HepG2 (cell line): ENCODE data around the gene DYNC1LI2. TPM values are rescaled to one million over a fixed set of nuclear protein-coding genes. Genes with fewer than 3 reads are reported as not detected.

Experiments
- BORCS8-MEF2B ChIP-seq: sonication (generic); formaldehyde crosslinking; IDR thresholded peaks from 2 replicates; pipeline ENCODE4 v1.8.0; 2022; ENCODE audit warnings: mild to moderate bottlenecking, missing genetic modification reagents
- FOXM1 ChIP-seq: sonication (generic); formaldehyde crosslinking; IDR thresholded peaks from 2 replicates; pipeline ENCODE4 v1.5.0; 2020; ENCODE audit warnings: missing genetic modification reagents
- HNF4A ChIP-seq: sonication (generic); formaldehyde crosslinking; IDR thresholded peaks from 2 replicates; pipeline ENCODE4 v1.4.0; 2020; ENCODE audit warnings: missing genetic modification reagents
- HOXA9 ChIP-seq: sonication (generic); formaldehyde crosslinking; IDR thresholded peaks from 2 replicates; pipeline ENCODE4 v1.8.1; 2022; ENCODE audit warnings: missing genetic modification reagents, mild to moderate bottlenecking, moderate library complexity, borderline replicate concordance
- JUND ChIP-seq: sonication (generic); formaldehyde crosslinking; IDR thresholded peaks from 2 replicates; pipeline ENCODE4 v1.8.0; 2022; ENCODE audit warnings: mild to moderate bottlenecking, missing genetic modification reagents
- MED1 ChIP-seq: sonication (generic); formaldehyde crosslinking; IDR thresholded peaks from 2 replicates; pipeline ENCODE4 v1.4.0; 2020; ENCODE audit warnings: missing genetic modification reagents
- MED13 ChIP-seq: sonication (generic); formaldehyde crosslinking; IDR thresholded peaks from 2 replicates; pipeline ENCODE4 v1.5.0; 2020; ENCODE audit warnings: missing genetic modification reagents
- NFIB ChIP-seq: sonication (generic); formaldehyde crosslinking; IDR thresholded peaks from 2 replicates; pipeline ENCODE4 v1.9.0; 2021; ENCODE audit warnings: missing genetic modification reagents, mild to moderate bottlenecking, borderline replicate concordance
- NR3C1 ChIP-seq: sonication (generic); formaldehyde crosslinking; IDR thresholded peaks from 2 replicates; pipeline ENCODE4 v1.4.0; 2020; ENCODE audit warnings: missing genetic modification reagents
- PBX2 ChIP-seq: IDR thresholded peaks from 2 replicates; pipeline ENCODE4 v1.6.1; 2016; ENCODE audit warnings: control low read depth
- PPARG ChIP-seq: conservative IDR thresholded peaks from 2 replicates; pipeline ENCODE4 v1.6.1; 2016; ENCODE audit warnings: missing biosample characterization, missing genetic modification reagents
- PREB ChIP-seq: sonication (generic); formaldehyde crosslinking; IDR thresholded peaks from 2 replicates; pipeline ENCODE4 v1.4.0; 2020; ENCODE audit warnings: missing genetic modification reagents
- RBAK ChIP-seq: sonication (generic); formaldehyde crosslinking; IDR thresholded peaks from 2 replicates; pipeline ENCODE4 v1.5.1; 2020; ENCODE audit warnings: mild to moderate bottlenecking, missing genetic modification reagents
- SP140L ChIP-seq: sonication (generic); formaldehyde crosslinking; IDR thresholded peaks from 2 replicates; pipeline ENCODE4 v1.4.0; 2020; ENCODE audit warnings: missing genetic modification reagents, borderline replicate concordance
- SPEN ChIP-seq: sonication (generic); formaldehyde crosslinking; IDR thresholded peaks from 2 replicates; pipeline ENCODE4 v1.5.1; 2020; ENCODE audit warnings: low read depth, mild to moderate bottlenecking, missing genetic modification reagents
- TAF15 ChIP-seq: fragments of 200-400 bp; formaldehyde crosslinking; IDR thresholded peaks from one replicate; pipeline ENCODE4 v1.6.1; 2018; ENCODE audit warnings: mild to moderate bottlenecking, low read depth, low read length; ENCODE audit not compliant: poor library complexity, severe bottlenecking
- TBX3 ChIP-seq: fragments of 450-650 bp; IDR thresholded peaks from 2 replicates; pipeline ENCODE4 v1.6.1; 2017; ENCODE audit warnings: antibody characterized with exemption, mild to moderate bottlenecking, inconsistent platforms, borderline replicate concordance
- XRCC5 ChIP-seq: fragments of 200-400 bp; formaldehyde crosslinking; optimal IDR thresholded peaks from 2 replicates; pipeline ENCODE3; 2017; ENCODE audit warnings: mild to moderate bottlenecking, low read length
- ZFP91 ChIP-seq: sonication (generic); formaldehyde crosslinking; IDR thresholded peaks from 2 replicates; pipeline ENCODE4 v1.9.0; 2022; ENCODE audit warnings: missing genetic modification reagents, mild to moderate bottlenecking, borderline replicate concordance
- ZFYVE20 ChIP-seq: sonication (generic); formaldehyde crosslinking; IDR thresholded peaks from 2 replicates; pipeline ENCODE4 v1.8.0; 2023; ENCODE audit warnings: low read depth, mild to moderate bottlenecking, moderate library complexity, missing genetic modification reagents, borderline replicate concordance
- ZNF12 ChIP-seq: sonication (generic); formaldehyde crosslinking; IDR thresholded peaks from 2 replicates; pipeline ENCODE4 v1.5.0; 2020; ENCODE audit warnings: missing genetic modification reagents
- ZNF329 ChIP-seq: sonication (generic); formaldehyde crosslinking; IDR thresholded peaks from 2 replicates; pipeline ENCODE4 v1.9.0; 2021; ENCODE audit warnings: low read depth, mild to moderate bottlenecking, missing genetic modification reagents
- ZNF367 ChIP-seq: sonication (generic); formaldehyde crosslinking; IDR thresholded peaks from 2 replicates; pipeline ENCODE4 v1.4.0; 2020; ENCODE audit warnings: missing genetic modification reagents, borderline replicate concordance
- ZNF547 ChIP-seq: sonication (generic); formaldehyde crosslinking; IDR thresholded peaks from 2 replicates; pipeline ENCODE4 v1.5.1; 2020; ENCODE audit warnings: mild to moderate bottlenecking, missing genetic modification reagents
- ZNF563 ChIP-seq: sonication (generic); formaldehyde crosslinking; IDR thresholded peaks from 2 replicates; pipeline ENCODE4 v1.8.0; 2022; ENCODE audit warnings: mild to moderate bottlenecking, moderate library complexity, missing genetic modification reagents
- ZNF577 ChIP-seq: sonication (generic); formaldehyde crosslinking; IDR thresholded peaks from 2 replicates; pipeline ENCODE4 v1.4.0; 2020; ENCODE audit warnings: mild to moderate bottlenecking, low read depth, missing genetic modification reagents, borderline replicate concordance
- ZNF580 ChIP-seq: IDR thresholded peaks from 2 replicates; pipeline ENCODE4 v1.6.1; 2016; ENCODE audit warnings: low read depth, borderline replicate concordance
- ZNF761 ChIP-seq: sonication (generic); formaldehyde crosslinking; conservative IDR thresholded peaks from 2 replicates; pipeline ENCODE4 v1.4.0; 2020; ENCODE audit warnings: mild to moderate bottlenecking, missing genetic modification reagents
- ZSCAN21 ChIP-seq: sonication (generic); formaldehyde crosslinking; IDR thresholded peaks from 2 replicates; pipeline ENCODE4 v1.8.0; 2022; ENCODE audit warnings: mild to moderate bottlenecking, missing genetic modification reagents, moderate library complexity, borderline replicate concordance
- ZSCAN9 ChIP-seq: IDR thresholded peaks from 2 replicates; pipeline ENCODE4 v1.6.1; 2016; ENCODE audit warnings: borderline replicate concordance
- polyA plus RNA-seq, 8 experiments: library from polyadenylated mRNA; depleted of rRNA in 3 of 8; stranded (reverse) in 7 of 8; unstranded in 1 of 8; fragments of >200 nt; fragmentation: Illumina TruSeq in 4 of 8; extraction: Trizol in 4 of 8; gene quantifications; 2 replicates each; pipeline versions ENCODE4 v1.2.1 to v1.2.3, GENCODE V29; 2011 to 2016; ENCODE audit warnings: low read depth in 4 of 8, missing spikeins in 1 of 8, mixed read lengths in 1 of 8; ENCODE audit not compliant: insufficient read depth in 1 of 8
- total RNA-seq, 5 experiments: library from RNA; depleted of rRNA; stranded (reverse); fragments of >200 nt; fragmentation: Illumina TruSeq; extraction: Trizol; gene quantifications; 2 replicates each; pipeline ENCODE4 v1.2.3, GENCODE V29; 2016; ENCODE audit warnings: low read depth in 1 of 5

DYNC1LI2 gene
- total and polyA plus RNA-seq, 2 of the 13 experiments (the other 11 are each of a cell fraction or from before 2014, with no cell fraction given) = 65.5 to 135 TPM

GRCh38 chr16:66751053-66751302 is 431 bp downstream of the DYNC1LI2 start (continued):
- TF ChIP-seq ZNF580 (peak; percentile 52; the same call in 1 of the 2 replicates), TBX3 (no peak), PPARG (CRISPR knock-in tag) (no peak; the same call in 1 of the 2 replicates), ZNF12 (CRISPR knock-in tag) (no peak), ZFP91 (CRISPR knock-in tag) (no peak), FOXM1 (CRISPR knock-in tag) (no peak), PBX2 (no peak), NFIB (CRISPR knock-in tag) (0 out of 2 replicates have a peak, but pooled peaks have one; percentile 57), ZNF563 (CRISPR knock-in tag) (no peak), MED13 (no peak), ZNF329 (no peak; the same call in 1 of the 2 replicates), ZNF367 (CRISPR knock-in tag) (no peak), RBAK (CRISPR knock-in tag) (no peak), MED1 (CRISPR knock-in tag) (peak; percentile 27; the same call in 1 of the 2 replicates), ZNF577 (no peak), ZNF547 (CRISPR knock-in tag) (0 out of 2 replicates have a peak, but pooled peaks have one; percentile 18), SPEN (no peak), TAF15 (no peak), NR3C1 (CRISPR knock-in tag) (peak; percentile 42; the same call in 1 of the 2 replicates), BORCS8-MEF2B (CRISPR knock-in tag) (peak; percentile 27; the same call in 1 of the 2 replicates), ZNF761 (CRISPR knock-in tag) (no peak), SP140L (CRISPR knock-in tag) (0 out of 2 replicates have a peak, but pooled peaks have one; percentile 18), ZFYVE20 (no peak), ZSCAN21 (no peak), XRCC5 (no peak), HNF4A (no peak), JUND (CRISPR knock-in tag) (no peak), PREB (no peak), HOXA9 (CRISPR knock-in tag) (no peak), ZSCAN9 (CRISPR knock-in tag) (no peak)
